Natural killer cell (primary cell): ENCODE results near the gene MBNL1. TPM values are rescaled to one million over a fixed set of nuclear protein-coding genes. Genes with fewer than 3 reads are reported as not detected.
"Not testable (repeated sequence)": the region's sequence is repeated elsewhere in the genome, so short reads cannot be mapped to it uniquely, and the experiment has no call there.

Source experiments
- ATAC-seq, 3 donors: fragments of 150-1000 bp in 2 of 3; fragments of 200-7000 bp in 1 of 3; cut with Tn5 transposase; 1 replicate in 1 of 3; 2 replicates in 2 of 3; pipeline ENCODE4 v1.10.0; 2021; ENCODE audit warnings: mild to moderate bottlenecking in 2 of 3, moderate library complexity in 2 of 3
- DNase-seq, 2 donors: peaks; one replicate each; pipeline versions ENCODE4 v3.0.0 to v3.0.0-alpha.2; 2013 to 2021; ENCODE audit warnings: mixed read lengths in 1 of 2
- H3K27ac ChIP-seq: one replicate; pipeline ENCODE4 v1.5.1; 2013; ENCODE audit warnings: mild to moderate bottlenecking, low read length
- H3K27me3 ChIP-seq: one replicate; pipeline ENCODE4 v1.6.1; 2013; ENCODE audit warnings: low read length; ENCODE audit not compliant: control insufficient read depth, insufficient read depth
- H3K36me3 ChIP-seq: one replicate; pipeline ENCODE4 v1.6.1; 2013; ENCODE audit warnings: low read length; ENCODE audit not compliant: control insufficient read depth, insufficient read depth
- H3K4me1 ChIP-seq: one replicate; pipeline ENCODE4 v1.6.1; 2013; ENCODE audit warnings: low read length; ENCODE audit not compliant: control insufficient read depth, insufficient read depth
- H3K4me3 ChIP-seq: one replicate; pipeline ENCODE4 v1.5.1; 2013; ENCODE audit warnings: low read length
- H3K9me3 ChIP-seq: one replicate; pipeline ENCODE4 v1.6.1; 2013; ENCODE audit warnings: low read length; ENCODE audit not compliant: control insufficient read depth, insufficient read depth
- H3K27ac Mint-ChIP-seq, 2 donors: one replicate each; pipeline ENCODE4 v1.8.0; 2022; ENCODE audit warnings: mild to moderate bottlenecking in 2 of 2, mixed read lengths in 2 of 2, moderate library complexity in 1 of 2
- H3K27me3 Mint-ChIP-seq, 2 donors: one replicate each; pipeline ENCODE4 v1.8.0; 2022; ENCODE audit warnings: low read depth in 2 of 2, mixed read lengths in 2 of 2
- H3K36me3 Mint-ChIP-seq: one replicate; pipeline ENCODE4 v1.8.0; 2022; ENCODE audit warnings: mixed read lengths
- H3K4me1 Mint-ChIP-seq, 2 donors: one replicate each; pipeline ENCODE4 v1.8.0; 2022; ENCODE audit warnings: mixed read lengths in 2 of 2
- H3K4me3 Mint-ChIP-seq: one replicate; pipeline ENCODE4 v1.8.0; 2022; ENCODE audit warnings: mild to moderate bottlenecking, moderate library complexity, mixed read lengths
- H3K9me3 Mint-ChIP-seq, 2 donors: one replicate each; pipeline ENCODE4 v1.8.0; 2022; ENCODE audit warnings: mixed read lengths in 2 of 2
- WGBS: methylation state at CpG from one replicate; pipeline ENCODE4 v1.1.7; 2013; ENCODE audit warnings: missing lambda C conversion rate; ENCODE audit not compliant: insufficient coverage; 5-methylcytosine and 5-hydroxymethylcytosine counted together
- intact Hi-C: fragments of 100-400 bp; cut with micrococcal nuclease; formaldehyde crosslinking; loops from one replicate; pipeline ENCODE4 v1.14.2; 2022
- total RNA-seq, 4 donors: library from RNA; stranded (reverse); fragments of 120-200 nt in 1 of 4; gene quantifications; one replicate each; pipeline versions ENCODE4 v1.2.3 to v1.2.4, GENCODE V29; 2013 to 2022
- TF ChIP-seq, protein P1 (sequence below): fragments of 200-600 bp; IDR thresholded peaks from one replicate; pipeline ENCODE4 v1.8.0; 2022; ENCODE audit warnings: antibody characterized with exemption

MBNL1 gene
- total RNA-seq, 3 donors from 2014 or later (not counting 1 experiment from before 2014, with no cell fraction given), result 600 to 704 (median 607) TPM

DNA sequence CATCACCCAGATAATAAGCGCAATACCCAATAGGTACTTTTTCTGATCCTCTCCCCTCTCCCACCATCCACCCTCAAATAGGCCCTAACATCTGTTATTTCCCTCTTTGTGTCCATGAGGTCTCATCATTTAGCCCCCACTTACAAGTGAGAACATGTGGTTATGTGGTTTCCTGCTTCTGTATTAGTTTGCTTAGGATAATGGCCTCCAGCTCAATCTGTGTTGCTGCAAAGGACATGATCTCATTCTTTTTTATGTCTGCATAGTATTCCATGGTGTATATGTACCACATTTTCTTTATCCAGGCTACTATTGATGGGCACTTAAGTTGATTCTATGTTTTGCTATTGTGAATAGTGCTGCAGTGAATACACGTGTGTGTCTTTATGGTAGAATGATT is 165.4 kb downstream of the MBNL1 start:
- Mint-ChIP-seq H3K4me1 (peaks cover 64 to 72% of the 10 kb centered on the region in 2 donors), H3K9me3 (peaks cover 0 to 2% of the 10 kb centered on the region in 2 donors), H3K4me3 (peak overlapping the region; percentile 6), H3K36me3 (no peaks in the 10 kb centered on the region), H3K27ac (peak overlapping the region; percentile 83 to 85), H3K27me3 (no peaks in the 10 kb centered on the region)
- Histone ChIP-seq H3K27me3 (no peaks in the 10 kb centered on the region), H3K27ac (no peak overlapping the region), H3K4me3 (no peak overlapping the region), H3K9me3 (no peaks in the 10 kb centered on the region), H3K4me1 (peaks cover 7% of the 10 kb centered on the region), H3K36me3 (peaks cover 55% of the 10 kb centered on the region)
- DNase-seq (peak in 1 of 2 donors; percentile 21), ATAC-seq (peak; percentile 37 to 60 (median 55))
- 92% methylated on average over 1 of the region's 2 CpGs for WGBS
- TF ChIP-seq, protein P1, sequence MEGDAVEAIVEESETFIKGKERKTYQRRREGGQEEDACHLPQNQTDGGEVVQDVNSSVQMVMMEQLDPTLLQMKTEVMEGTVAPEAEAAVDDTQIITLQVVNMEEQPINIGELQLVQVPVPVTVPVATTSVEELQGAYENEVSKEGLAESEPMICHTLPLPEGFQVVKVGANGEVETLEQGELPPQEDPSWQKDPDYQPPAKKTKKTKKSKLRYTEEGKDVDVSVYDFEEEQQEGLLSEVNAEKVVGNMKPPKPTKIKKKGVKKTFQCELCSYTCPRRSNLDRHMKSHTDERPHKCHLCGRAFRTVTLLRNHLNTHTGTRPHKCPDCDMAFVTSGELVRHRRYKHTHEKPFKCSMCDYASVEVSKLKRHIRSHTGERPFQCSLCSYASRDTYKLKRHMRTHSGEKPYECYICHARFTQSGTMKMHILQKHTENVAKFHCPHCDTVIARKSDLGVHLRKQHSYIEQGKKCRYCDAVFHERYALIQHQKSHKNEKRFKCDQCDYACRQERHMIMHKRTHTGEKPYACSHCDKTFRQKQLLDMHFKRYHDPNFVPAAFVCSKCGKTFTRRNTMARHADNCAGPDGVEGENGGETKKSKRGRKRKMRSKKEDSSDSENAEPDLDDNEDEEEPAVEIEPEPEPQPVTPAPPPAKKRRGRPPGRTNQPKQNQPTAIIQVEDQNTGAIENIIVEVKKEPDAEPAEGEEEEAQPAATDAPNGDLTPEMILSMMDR, result no peak
- intact Hi-C loops, result no loop called here

DNA sequence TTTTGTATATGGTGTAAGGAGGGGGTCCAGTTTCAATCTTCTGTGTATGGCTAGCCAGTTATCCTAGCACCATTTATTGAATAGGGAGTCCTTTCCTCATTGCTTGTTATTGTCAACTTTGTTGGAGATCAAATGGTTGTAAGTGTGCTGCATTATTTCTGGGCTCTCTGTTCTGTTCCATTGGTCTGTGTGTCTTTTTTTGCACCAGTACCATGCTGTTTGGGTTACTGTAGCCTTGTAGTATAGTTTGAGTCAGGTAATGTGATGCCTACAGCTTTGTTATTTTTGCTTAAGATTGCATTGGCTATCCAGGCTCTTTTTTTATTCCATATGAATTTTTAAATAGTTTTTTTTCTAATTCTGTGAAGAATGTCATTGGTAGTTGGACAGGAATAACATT is 166.5 kb downstream of the MBNL1 start:
- H3K27me3 ChIP-seq, DNase-seq, ATAC-seq, H3K9me3 Mint-ChIP-seq, H3K9me3 ChIP-seq, H3K4me1 ChIP-seq, H3K27me3 Mint-ChIP-seq, H3K27ac ChIP-seq, H3K4me3 ChIP-seq, H3K36me3 Mint-ChIP-seq, H3K4me3 Mint-ChIP-seq: not testable (repeated sequence)
- intact Hi-C loops, result loop anchor here (5.0 kb wide), 1 partner anchor 33 kb away; no protein-coding TSS in a partner anchor
- H3K36me3 ChIP-seq, result peaks cover 56% of the 10 kb centered on the region
- Mint-ChIP-seq H3K4me1 (peaks cover 66 to 75% of the 10 kb centered on the region in 2 donors), H3K27ac (peak overlapping the region; percentile 83 to 85)

DNA sequence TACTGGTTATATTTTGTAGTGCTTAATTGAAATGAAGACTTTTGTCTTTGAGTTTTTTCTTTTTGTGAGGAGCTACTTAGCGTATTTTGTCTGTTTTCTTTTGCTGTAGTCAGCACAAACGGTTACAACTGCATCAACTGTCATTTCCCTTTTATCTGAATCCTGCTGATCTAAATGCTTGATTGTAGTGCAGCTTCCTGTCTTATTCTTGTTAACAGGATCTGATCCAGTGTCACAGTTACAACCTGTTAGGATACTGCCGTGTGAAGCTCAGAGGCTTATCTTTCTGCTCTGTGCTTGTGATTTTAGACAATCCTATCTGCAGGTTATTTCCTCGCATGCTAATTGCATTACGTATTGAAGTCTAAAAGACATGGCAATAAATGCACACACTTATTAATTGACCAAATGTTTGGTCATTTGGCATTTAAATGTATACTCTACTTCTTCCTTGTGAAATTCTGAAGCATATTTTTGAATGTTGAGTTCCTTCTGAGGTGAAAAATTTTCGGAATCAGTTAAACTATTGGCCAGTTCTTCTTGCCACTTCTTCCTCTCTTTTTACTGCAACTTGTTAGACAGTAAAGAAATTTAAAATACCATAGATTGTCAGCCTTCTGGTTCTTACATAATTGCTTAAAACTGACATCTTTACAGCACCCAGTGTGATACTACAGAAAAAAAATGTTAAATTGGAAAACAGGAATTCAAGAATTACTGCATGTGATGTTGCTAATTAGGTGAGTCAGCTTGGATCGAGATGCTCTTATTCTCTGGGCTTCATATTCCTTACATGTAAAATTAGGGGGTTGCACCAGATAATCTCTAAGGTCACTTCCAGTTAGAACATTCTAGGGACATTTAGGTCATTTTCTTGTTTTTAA is 168.2 kb downstream of the MBNL1 start:
- Histone ChIP-seq H3K27ac (no peak overlapping the region), H3K36me3 (peaks cover 50% of the 10 kb centered on the region), H3K27me3 (no peaks in the 10 kb centered on the region), H3K4me3 (no peak overlapping the region), H3K9me3 (no peaks in the 10 kb centered on the region), H3K4me1 (peaks cover 9% of the 10 kb centered on the region)
- intact Hi-C loops, result loop anchor here (5.0 kb wide), 1 partner anchor 35 kb away; no protein-coding TSS in a partner anchor
- Mint-ChIP-seq H3K27ac (peak overlapping the region; percentile 79 to 85), H3K27me3 (no peaks in the 10 kb centered on the region), H3K36me3 (no peaks in the 10 kb centered on the region), H3K4me3 (peak overlapping the region; percentile 60), H3K4me1 (peaks cover 62 to 69% of the 10 kb centered on the region in 2 donors), H3K9me3 (peaks cover 0 to 2% of the 10 kb centered on the region in 2 donors)
- ATAC-seq (no peak), DNase-seq (peak in 1 of 2 donors; percentile 22)
- WGBS, result 66% methylated on average over 7 of the region's 7 CpGs
- TF ChIP-seq, protein P1, result no peak

DNA sequence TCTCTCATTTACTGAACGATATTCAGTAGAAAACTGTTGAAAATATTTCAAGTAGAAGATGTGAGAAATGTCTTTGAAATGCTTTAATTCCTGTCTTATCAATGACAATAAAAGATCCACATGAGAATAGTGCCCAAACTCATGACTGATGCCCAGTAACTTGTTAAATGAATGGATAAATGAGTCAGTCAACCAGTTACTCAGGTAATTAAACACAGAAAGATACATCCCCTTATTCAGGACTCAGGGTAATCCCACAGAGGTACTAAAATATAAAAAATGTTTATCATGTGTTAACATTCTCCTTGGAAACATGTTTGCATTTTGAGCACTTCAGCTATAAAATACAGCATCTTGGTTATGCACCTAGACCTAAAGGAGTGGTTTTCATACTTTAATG is 169.5 kb downstream of the MBNL1 start:
- Histone ChIP-seq H3K27me3 (no peaks in the 10 kb centered on the region), H3K4me3 (no peak overlapping the region), H3K27ac (no peak overlapping the region), H3K9me3 (no peaks in the 10 kb centered on the region), H3K36me3 (peaks cover 42% of the 10 kb centered on the region), H3K4me1 (peaks cover 9% of the 10 kb centered on the region)
- no CpG with 5 or more reads among the region's 1 CpG for WGBS
- Mint-ChIP-seq H3K27me3 (no peaks in the 10 kb centered on the region), H3K9me3 (peaks cover 0 to 2% of the 10 kb centered on the region in 2 donors), H3K27ac (peak overlapping the region; percentile 79 to 85), H3K36me3 (no peaks in the 10 kb centered on the region), H3K4me3 (peak overlapping the region; percentile 50), H3K4me1 (peaks cover 71 to 74% of the 10 kb centered on the region in 2 donors)
- DNase-seq (no peak), ATAC-seq (no peak)
- intact Hi-C loops, result loop anchor here (5.0 kb wide), 1 partner anchor 36 kb away; no protein-coding TSS in a partner anchor
- TF ChIP-seq, protein P1, result no peak
